GM12878 (cell line): ENCODE measurements around the gene CEACAM21. TPM values are rescaled to one million over a fixed set of nuclear protein-coding genes. Genes with fewer than 3 reads are reported as not detected.
A peak's percentile ranks its signal among the peaks of the same experiment; 100 is the strongest.

Source experiments
- ATAC-seq: fragments of 200-7000 bp; cut with Tn5 transposase; 3 replicates; pipeline ENCODE4 v1.9.1; 2020; ENCODE audit warnings: mild to moderate bottlenecking, moderate library complexity
- BruUV-seq: library from RNA; stranded (reverse); fragments of 400-500 nt; replicated peaks from 2 replicates; lab custom pipeline; 2021; lab: Mats Ljungman, UMichigan
- CTCF ChIA-PET: fragments of 300-600 bp; sonication (Branson Sonifier 250); formaldehyde crosslinking; extraction: SDS; loops from one replicate; lab custom pipeline; 2021; ENCODE audit warnings: inconsistent platforms; lab: Yijun Ruan, JAX
- POLR2A ChIA-PET: fragments of 350-600 bp; formaldehyde crosslinking; extraction: SDS; loops from one replicate; lab custom pipeline; 2021; ENCODE audit warnings: inconsistent platforms; lab: Charles Lee
- RAD21 ChIA-PET: fragments of 300-600 bp; sonication (Branson Sonifier 250); formaldehyde crosslinking; loops from one replicate; lab custom pipeline; 2023; ENCODE audit warnings: antibody characterized with exemption; ENCODE audit not compliant: unreplicated experiment; lab: Charles Lee
- SMC1A ChIA-PET: fragments of 300-600 bp; sonication (Branson Sonifier 250); formaldehyde crosslinking; loops from one replicate; lab custom pipeline; 2023; ENCODE audit not compliant: unreplicated experiment, uncharacterized antibody; lab: Charles Lee
- DNase-seq: peaks from one replicate; pipeline ENCODE4 v3.0.0-alpha.2; 2011; ENCODE audit warnings: low read depth, low spot score
- FAIRE-seq: peaks from 3 replicates; lab custom pipeline; 2011; peaks lifted over from hg19 to GRCh38; lab: Jason Lieb, UNC
- H2AFZ ChIP-seq: 2 replicates; pipeline ENCODE4 v1.6.0; 2011; ENCODE audit warnings: low read depth, low read length, control low read depth; ENCODE audit not compliant: control insufficient read depth
- H3K27ac ChIP-seq: 2 replicates; pipeline ENCODE4 v1.5.1; 2011; ENCODE audit warnings: control low read depth; ENCODE audit not compliant: control insufficient read depth, insufficient read depth
- H3K27me3 ChIP-seq, 2 experiments: replicated peaks in 1 of 2; 2 replicates each; pipeline versions ENCODE4 v1.6.0 to v1.6.1; 2011; ENCODE audit warnings: low read length in 1 of 2; ENCODE audit not compliant: control insufficient read depth in 2 of 2, insufficient read depth in 2 of 2
- H3K36me3 ChIP-seq, 2 experiments: 2 replicates each; pipeline ENCODE4 v1.5.1; 2011; ENCODE audit warnings: low read length in 1 of 2; ENCODE audit not compliant: control insufficient read depth in 2 of 2, insufficient read depth in 2 of 2
- H3K4me1 ChIP-seq: 2 replicates; pipeline ENCODE4 v1.6.1; 2011; ENCODE audit warnings: mild to moderate bottlenecking, low read length, moderate library complexity, mixed read lengths; ENCODE audit not compliant: control insufficient read depth, insufficient read depth
- H3K4me2 ChIP-seq: 2 replicates; pipeline ENCODE4 v1.6.0; 2011; ENCODE audit warnings: control low read depth; ENCODE audit not compliant: control insufficient read depth, insufficient read depth
- H3K4me3 ChIP-seq: fragments of 200-600 bp; sonication (generic); 2 replicates; pipeline ENCODE4 v1.5.1; 2016
- H3K79me2 ChIP-seq: 2 replicates; pipeline ENCODE4 v1.6.0; 2011; ENCODE audit warnings: low read length; ENCODE audit not compliant: control insufficient read depth, insufficient read depth
- H3K9ac ChIP-seq: 2 replicates; pipeline ENCODE4 v1.8.0; 2011; ENCODE audit warnings: low read length, control low read depth, mixed read lengths; ENCODE audit not compliant: control insufficient read depth, insufficient read depth
- H3K9me3 ChIP-seq: replicated peaks from 3 replicates; pipeline ENCODE4 v1.5.1; 2011; ENCODE audit warnings: mild to moderate bottlenecking, low read length; ENCODE audit not compliant: control insufficient read depth, insufficient read depth
- H4K20me1 ChIP-seq: 2 replicates; pipeline ENCODE4 v1.6.0; 2011; ENCODE audit not compliant: control insufficient read depth, insufficient read depth
- ATF2 ChIP-seq: IDR thresholded peaks from 2 replicates; pipeline ENCODE4 v1.6.1; 2012; ENCODE audit warnings: low read length, inconsistent platforms
- EED ChIP-seq: sonication (generic); IDR thresholded peaks from 2 replicates; pipeline ENCODE4 v1.6.1; 2016; ENCODE audit warnings: antibody characterized with exemption, low read depth
- EGR1 ChIP-seq, 2 experiments: IDR thresholded peaks; 1 replicate in 1 of 2; 2 replicates in 1 of 2; pipeline ENCODE4 v1.6.1; 2011 to 2012; ENCODE audit warnings: low read depth in 2 of 2, low read length in 2 of 2, borderline replicate concordance in 1 of 2, mild to moderate bottlenecking in 1 of 2, moderate library complexity in 1 of 2
- ELK1 ChIP-seq: IDR thresholded peaks from 2 replicates; pipeline ENCODE4 v1.6.1; 2012; ENCODE audit warnings: low read depth, low read length, improper control_type of control experiment
- ETV6 ChIP-seq, 2 experiments: fragments of 450-650 bp in 1 of 2; IDR thresholded peaks in 1 of 2; conservative IDR thresholded peaks in 1 of 2; 2 replicates each; pipeline ENCODE4 v1.6.1; 2014; ENCODE audit warnings: antibody characterized with exemption in 1 of 2, borderline replicate concordance in 1 of 2, low read depth in 1 of 2, mild to moderate bottlenecking in 1 of 2, moderate library complexity in 1 of 2
- FOXK2 ChIP-seq: fragments of 450-650 bp; IDR thresholded peaks from 2 replicates; pipeline ENCODE4 v1.6.1; 2017; ENCODE audit warnings: mild to moderate bottlenecking, moderate library complexity
- GABPA ChIP-seq: IDR thresholded peaks from 2 replicates; pipeline ENCODE4 v1.6.1; 2014; ENCODE audit warnings: antibody characterized with exemption, low read depth, mild to moderate bottlenecking, inconsistent platforms
- KDM1A ChIP-seq: fragments of 200-600 bp; sonication (generic); IDR thresholded peaks from 2 replicates; pipeline ENCODE4 v1.6.1; 2016; ENCODE audit warnings: borderline replicate concordance
- NFYA ChIP-seq: IDR thresholded peaks from 2 replicates; pipeline ENCODE4 v1.6.1; 2011; ENCODE audit warnings: low read depth, mild to moderate bottlenecking, low read length, improper control_type of control experiment, borderline replicate concordance
- REST ChIP-seq: IDR thresholded peaks from 2 replicates; pipeline ENCODE4 v1.6.1; 2012; ENCODE audit warnings: mild to moderate bottlenecking, low read depth, low read length
- RUNX3 ChIP-seq: IDR thresholded peaks from 2 replicates; pipeline ENCODE4 v1.6.1; 2012; ENCODE audit warnings: low read length, inconsistent platforms
- SMAD5 ChIP-seq: IDR thresholded peaks from 2 replicates; pipeline ENCODE4 v1.6.1; 2016; ENCODE audit warnings: antibody characterized with exemption, low read depth
- SP1 ChIP-seq: IDR thresholded peaks from one replicate; pipeline ENCODE4 v1.6.1; 2011; ENCODE audit warnings: low read depth, low read length
- SUPT20H ChIP-seq: IDR thresholded peaks from 2 replicates; pipeline ENCODE4 v1.6.1; 2011; ENCODE audit warnings: low read depth, mild to moderate bottlenecking, low read length, moderate library complexity, borderline replicate concordance; ENCODE audit not compliant: control insufficient read depth
- TAF1 ChIP-seq: IDR thresholded peaks from 2 replicates; pipeline ENCODE4 v1.6.1; 2011; ENCODE audit warnings: mild to moderate bottlenecking, low read depth, low read length, borderline replicate concordance
- YY1 ChIP-seq: IDR thresholded peaks from 2 replicates; pipeline ENCODE4 v1.6.1; 2011; ENCODE audit warnings: low read depth, mild to moderate bottlenecking, low read length
- WGBS: methylation state at CpG from one replicate; pipeline ENCODE4 v1.1.6; 2016; ENCODE audit warnings: low lambda C conversion rate; ENCODE audit not compliant: insufficient replicate concordance, insufficient coverage; ENCODE audit errors: missing lambda C conversion rate; 5-methylcytosine and 5-hydroxymethylcytosine counted together
- in situ Hi-C: fragments of 300-500 bp; cut with MboI; formaldehyde crosslinking; loops from 9 replicates; pipeline ENCODE4 v1.14.3; 2018; ENCODE audit warnings: mixed read lengths
- intact Hi-C: fragments of 100-400 bp; cut with micrococcal nuclease; formaldehyde crosslinking; loops from one replicate; pipeline ENCODE4 v1.14.2; 2022; ENCODE audit not compliant: unreplicated experiment
- polyA plus RNA-seq, 11 experiments: library from polyadenylated mRNA; depleted of rRNA in 4 of 11; unstranded in 6 of 11; stranded (reverse) in 5 of 11; fragments of >200 nt; fragmentation: Nextera tagmentation in 4 of 11; fragmentation: Illumina TruSeq in 1 of 11; extraction: Ambion mirVana in 4 of 11; extraction: Trizol in 1 of 11; gene quantifications; 1 replicate in 1 of 11; 2 replicates in 10 of 11; pipeline versions ENCODE4 v1.2.1 to v1.2.3, GENCODE V29; 2011 to 2016; ENCODE audit warnings: inconsistent platforms in 2 of 11, missing spikeins in 2 of 11, low read depth in 1 of 11
- total RNA-seq, 4 experiments: library from RNA; depleted of rRNA in 3 of 4; stranded (reverse); fragments of >200 nt in 3 of 4; fragmentation: Illumina TruSeq in 1 of 4; extraction: Trizol in 1 of 4; gene quantifications; 2 replicates each; pipeline versions ENCODE4 v1.2.1 to v1.2.3, GENCODE V29; 2013 to 2021
- TF ChIP-seq, protein P1 (sequence below): IDR thresholded peaks from 2 replicates; pipeline ENCODE4 v1.6.1; 2011; ENCODE audit warnings: low read depth, mild to moderate bottlenecking, low read length, moderate library complexity, borderline replicate concordance; ENCODE audit errors: extremely low read depth

Gene CEACAM21
- total and polyA plus RNA-seq, 10 of the 15 experiments (the other 5 are each of a cell fraction or from before 2014, with no cell fraction given), result 0.87 to 13.6 (median 8.1) TPM

- ATAC-seq, result 0 out of 3 replicates have a peak, but pooled peaks have one; percentile 17
- no peak for TF ChIP-seq FOXK2
- no peak for TF ChIP-seq SUPT20H
- TF ChIP-seq ATF2, result no peak
- TF ChIP-seq KDM1A, result no peak
- TF ChIP-seq EGR1 (IDR thresholded peaks at IDR 0.05; ENCODE audit: borderline replicate concordance in 1 of 2, low read depth in 2 of 2, low read length in 2 of 2), result peak in 1 of 2 experiments; percentile 33; a peak in 1 of 3 replicates
- peak; percentile 30; the same call in 1 of the 2 replicates for TF ChIP-seq RUNX3
- peak; percentile 46; the same call in 1 of the 2 replicates for TF ChIP-seq TAF1
- TF ChIP-seq ELK1, result 0 out of 2 replicates have a peak, but pooled peaks have one; percentile 27
- 0 out of 2 replicates have a peak, but pooled peaks have one; percentile 29 for TF ChIP-seq SMAD5
- TF ChIP-seq GABPA, result peak; percentile 46; the same call in 1 of the 2 replicates
- 0 out of 4 replicates have a peak, but pooled peaks of 1 of the 2 experiments have one; percentile 40 for TF ChIP-seq ETV6 (conservative IDR thresholded peaks at IDR 0.05 in 1 of 2, IDR thresholded peaks at IDR 0.05 in 1 of 2; ENCODE audit: borderline replicate concordance in 1 of 2, low read depth in 1 of 2)
- TF ChIP-seq, protein P1, sequence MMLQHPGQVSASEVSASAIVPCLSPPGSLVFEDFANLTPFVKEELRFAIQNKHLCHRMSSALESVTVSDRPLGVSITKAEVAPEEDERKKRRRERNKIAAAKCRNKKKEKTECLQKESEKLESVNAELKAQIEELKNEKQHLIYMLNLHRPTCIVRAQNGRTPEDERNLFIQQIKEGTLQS, result no peak
- TF ChIP-seq SP1, result no peak
- TF ChIP-seq YY1, result no peak
- TF ChIP-seq NFYA, result no peak
- peak; percentile 59 for TF ChIP-seq EED
- no peak for TF ChIP-seq REST
Measured at GRCh38 chr19:41545547-41545946, 30.4 kb upstream of the CEACAM21 start.

More at GRCh38 chr19:41545547-41545946, 30.4 kb upstream of the CEACAM21 start:
- Histone ChIP-seq H3K4me3 (peak overlapping the region; percentile 23; the same call in 1 of the 2 replicates), H3K4me1 (peaks cover 23% of the 10 kb centered on the region), H4K20me1 (no peaks in the 10 kb centered on the region), H3K79me2 (peaks cover 15% of the 10 kb centered on the region), H2AFZ (peak overlapping the region; percentile 88), H3K36me3 (no peaks in the 10 kb centered on the region), H3K9ac (peak overlapping the region; percentile 32; the same call in 1 of the 2 replicates), H3K4me2 (peak overlapping the region; percentile 72), H3K9me3 (no peaks in the 10 kb centered on the region), H3K27me3 (no peaks in the 10 kb centered on the region), H3K27ac (peak overlapping the region; percentile 52)
- FAIRE-seq, result no peak
- in situ Hi-C loops (no loop called here), intact Hi-C loops (no loop called here)
- RAD21 ChIA-PET, result interaction anchor here (1.2 to 2.2 kb wide), 5 partner anchors 10 to 97 kb away, joined by 6 to 10 read pairs (median 6); no protein-coding TSS in a partner anchor
- SMC1A ChIA-PET, result interaction anchor here (1.2 to 17.5 kb wide), 6 partner anchors 8 to 96 kb away, joined by 3 to 305 read pairs (median 8); no protein-coding TSS in a partner anchor
- POLR2A ChIA-PET, result interaction anchor here (1.2 to 4.2 kb wide), 4 partner anchors 8 to 30 kb away, joined by 3 to 14 read pairs (median 4); partner anchors contain the start of gene CEACAM21
- BruUV-seq, result no TSS peak
- CTCF ChIA-PET, result interaction anchor here (0.6 to 15.8 kb wide), 8 partner anchors 8 to 208 kb away, joined by 3 to 549 read pairs (median 4); no protein-coding TSS in a partner anchor
- DNase-seq, result no peak
- 12% methylated on average over 6 of the region's 6 CpGs for WGBS
